Neural progenitor cell (in vitro differentiated cells): ENCODE data around the gene MEGF10.

Source experiments
- EZH2 ChIP-seq: fragments of 200-600 bp; sonication (generic); IDR thresholded peaks from 2 replicates; pipeline ENCODE4 v1.6.1; 2017; ENCODE audit warnings: antibody characterized with exemption, mild to moderate bottlenecking, moderate library complexity
- TF ChIP-seq, protein P1 (sequence below): fragments of 200-600 bp; sonication (generic); IDR thresholded peaks from 2 replicates; pipeline ENCODE4 v1.5.1; 2017; ENCODE audit warnings: antibody characterized with exemption, mild to moderate bottlenecking

DNA sequence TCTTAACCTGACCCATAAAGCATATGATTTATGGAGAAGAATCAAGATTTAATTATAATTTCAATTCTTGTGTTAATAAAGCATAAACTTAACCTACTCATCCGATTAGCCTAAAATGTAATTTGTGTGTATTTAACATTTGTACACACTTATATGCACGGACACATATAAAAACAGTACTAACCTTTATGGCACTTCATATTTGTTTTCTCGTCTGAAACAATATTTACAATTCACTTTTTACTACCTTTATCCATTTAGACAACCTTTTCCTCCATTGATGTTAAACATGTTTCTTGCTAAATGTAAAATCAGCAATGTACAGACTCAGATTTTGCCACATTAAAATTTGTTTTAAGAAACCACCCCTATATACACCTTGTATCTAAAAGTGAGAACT, 22.8 kb downstream of the MEGF10 start:
- no peak for TF ChIP-seq EZH2
- TF ChIP-seq, protein P1, sequence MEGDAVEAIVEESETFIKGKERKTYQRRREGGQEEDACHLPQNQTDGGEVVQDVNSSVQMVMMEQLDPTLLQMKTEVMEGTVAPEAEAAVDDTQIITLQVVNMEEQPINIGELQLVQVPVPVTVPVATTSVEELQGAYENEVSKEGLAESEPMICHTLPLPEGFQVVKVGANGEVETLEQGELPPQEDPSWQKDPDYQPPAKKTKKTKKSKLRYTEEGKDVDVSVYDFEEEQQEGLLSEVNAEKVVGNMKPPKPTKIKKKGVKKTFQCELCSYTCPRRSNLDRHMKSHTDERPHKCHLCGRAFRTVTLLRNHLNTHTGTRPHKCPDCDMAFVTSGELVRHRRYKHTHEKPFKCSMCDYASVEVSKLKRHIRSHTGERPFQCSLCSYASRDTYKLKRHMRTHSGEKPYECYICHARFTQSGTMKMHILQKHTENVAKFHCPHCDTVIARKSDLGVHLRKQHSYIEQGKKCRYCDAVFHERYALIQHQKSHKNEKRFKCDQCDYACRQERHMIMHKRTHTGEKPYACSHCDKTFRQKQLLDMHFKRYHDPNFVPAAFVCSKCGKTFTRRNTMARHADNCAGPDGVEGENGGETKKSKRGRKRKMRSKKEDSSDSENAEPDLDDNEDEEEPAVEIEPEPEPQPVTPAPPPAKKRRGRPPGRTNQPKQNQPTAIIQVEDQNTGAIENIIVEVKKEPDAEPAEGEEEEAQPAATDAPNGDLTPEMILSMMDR: no peak
